LNCaP clone FGC (cell line): ENCODE results near the gene NCOR1.
"Not testable (repeated sequence)": the region's sequence is repeated elsewhere in the genome, so short reads cannot be mapped to it uniquely, and the experiment has no call there.

Experiments
- DNase-seq: peaks from one replicate; pipeline ENCODE4 v3.0.0-alpha.2; 2011; ENCODE audit warnings: low read depth
- H3K4me3 ChIP-seq: 2 replicates; pipeline ENCODE4 v1.5.1; 2011; ENCODE audit warnings: mild to moderate bottlenecking, low read depth, low read length, control low read depth
- CTCF ChIP-seq: IDR thresholded peaks from 2 replicates; pipeline ENCODE4 v1.5.1; 2012; ENCODE audit warnings: mild to moderate bottlenecking; ENCODE audit not compliant: control insufficient read depth, insufficient read depth; ENCODE audit errors: extremely low read depth

NCOR1 gene

GRCh38 chr17:16148596-16148995, 66.7 kb downstream of the NCOR1 start:
- TF ChIP-seq CTCF = no peak
- DNase-seq = no peak
- no peak overlapping the region for H3K4me3 ChIP-seq

- H3K4me3 ChIP-seq, DNase-seq: not testable (repeated sequence)
These were observed 69.9 kb downstream of the NCOR1 start for GRCh38 chr17:16145319-16145890.

GRCh38 chr17:16141685-16142084, 73.6 kb downstream of the NCOR1 start:
- DNase-seq = peak; percentile 69
- no peak for TF ChIP-seq CTCF
- peak overlapping the region; percentile 15 for H3K4me3 ChIP-seq

GRCh38 chr17:16140854-16141253, 74.5 kb downstream of the NCOR1 start:
- TF ChIP-seq CTCF = no peak
- H3K4me3 ChIP-seq = no peak overlapping the region
- DNase-seq = no peak

- no peak overlapping the region for H3K4me3 ChIP-seq
- no peak for TF ChIP-seq CTCF
- no peak for DNase-seq
These were observed 79.9 kb downstream of the NCOR1 start for GRCh38 chr17:16135461-16135860.

GRCh38 chr17:16131593-16131992, 83.7 kb downstream of the NCOR1 start:
- peak; percentile 77 for DNase-seq
- no peak for TF ChIP-seq CTCF

GRCh38 chr17:16129441-16130205, 85.7 kb downstream of the NCOR1 start:
- no peak for TF ChIP-seq CTCF
- no peak overlapping the region for H3K4me3 ChIP-seq
- DNase-seq = peak; percentile 89

More at GRCh38 chr17:16131593-16131992, 83.7 kb downstream of the NCOR1 start:
- H3K4me3 ChIP-seq = no peak overlapping the region
